GM18858 (cell line): Measurements from ENCODE around the gene ARSG.

Experiments
- ATAC-seq: cut with Tn5 transposase; IDR thresholded peaks from one replicate; pipeline ENCODE4 v1.9.1; 2021; ENCODE audit not compliant: unreplicated experiment

The ARSG gene

DNA sequence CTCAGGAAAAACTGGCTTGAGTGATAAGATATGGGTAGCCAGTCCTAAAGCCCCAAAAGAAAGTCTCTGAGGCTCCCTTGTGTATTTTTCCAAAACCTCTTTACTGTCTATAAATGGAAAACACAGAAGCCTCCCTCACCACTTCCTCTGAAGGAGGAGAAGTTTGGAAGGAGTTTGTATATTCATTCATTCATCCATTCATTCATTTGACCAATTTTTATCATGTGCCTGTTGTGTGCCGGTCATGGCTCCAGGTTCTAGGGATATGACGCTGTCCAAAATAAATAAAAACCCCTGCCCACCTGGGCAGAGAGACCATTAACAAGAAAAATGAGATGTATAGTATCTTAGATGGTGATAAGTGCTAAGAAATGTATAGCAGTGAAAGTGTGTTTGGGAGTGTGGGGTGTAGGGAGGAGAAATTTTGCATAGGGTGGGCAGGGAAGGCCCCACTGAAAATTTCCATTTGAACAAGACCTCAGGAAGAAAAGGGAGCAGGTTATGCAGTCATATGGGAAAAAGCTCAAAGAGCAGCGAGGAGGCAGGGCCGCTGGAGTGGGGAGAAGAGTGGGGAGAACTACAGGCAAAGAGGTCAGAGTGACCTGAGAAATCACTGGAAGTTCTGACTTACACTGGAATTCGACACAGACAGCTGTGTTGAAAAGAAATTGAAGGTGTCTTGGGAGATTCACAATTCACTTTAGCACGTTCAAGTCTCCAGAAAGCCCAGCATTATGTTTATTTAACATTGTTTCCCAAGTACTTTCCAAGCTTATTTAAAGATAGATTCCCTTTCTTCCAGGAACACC lies 172.1 kb downstream of the ARSG start:
- no peak for ATAC-seq

DNA sequence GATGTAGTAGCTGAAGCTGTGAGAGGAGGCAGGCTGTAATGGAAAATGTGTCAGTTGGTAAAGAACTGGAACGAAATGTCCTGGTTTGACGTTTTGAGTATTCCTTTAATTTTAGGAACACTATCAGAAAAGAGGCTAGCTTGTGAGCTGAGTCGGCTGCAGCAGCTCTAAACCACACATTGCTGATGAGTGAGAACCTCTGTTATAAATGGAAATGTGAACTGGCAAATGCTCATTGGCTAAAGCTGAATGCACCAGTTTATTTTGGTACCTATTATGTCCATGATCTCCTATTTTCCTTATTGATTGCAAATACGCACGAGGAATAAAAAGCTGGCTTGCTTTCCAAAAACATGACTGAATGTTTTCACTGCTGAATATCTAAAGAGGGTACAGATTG lies 177.0 kb downstream of the ARSG start:
- ATAC-seq = no peak

DNA sequence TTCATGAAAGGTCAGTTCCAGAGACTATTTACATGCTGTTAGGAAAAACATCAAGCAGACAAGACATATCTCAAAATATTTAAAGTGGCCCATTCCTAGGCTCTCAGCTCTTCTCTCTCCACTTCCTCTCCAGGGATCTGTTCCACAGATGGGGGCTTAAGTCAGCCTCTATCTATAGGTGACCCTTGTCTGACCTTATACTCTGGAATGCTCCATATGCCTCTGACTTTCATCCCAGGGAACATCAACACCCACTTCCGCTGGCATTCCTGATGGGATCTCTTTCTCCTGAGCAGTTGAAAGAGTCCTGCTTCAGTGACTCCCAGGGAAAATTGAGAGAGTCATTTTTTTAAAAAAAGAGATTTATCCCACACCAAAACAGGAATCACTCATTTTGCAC lies 177.5 kb downstream of the ARSG start:
- no peak for ATAC-seq
